Fibroblast of the aortic adventitia (primary cell): ENCODE results near the gene PIGO. TPM values are rescaled to one million over a fixed set of nuclear protein-coding genes. Genes with fewer than 3 reads are reported as not detected.

Experiments
- DNase-seq: peaks from one replicate; pipeline ENCODE4 v3.0.0-alpha.2; 2010; ENCODE audit warnings: low read depth
- H3K4me3 ChIP-seq: 2 replicates; pipeline ENCODE4 v1.5.1; 2011; ENCODE audit warnings: low read depth, mild to moderate bottlenecking, control low read depth, low read length, moderate library complexity
- CTCF ChIP-seq: IDR thresholded peaks from 2 replicates; pipeline ENCODE4 v1.5.1; 2011; ENCODE audit warnings: mild to moderate bottlenecking, low read length, control low read depth, inconsistent platforms; ENCODE audit not compliant: insufficient read depth
- total RNA-seq: library from RNA; depleted of rRNA; stranded (reverse); fragments of >200 nt; gene quantifications from 2 replicates; pipeline ENCODE4 v1.2.3, GENCODE V29; 2012; ENCODE audit warnings: low replicate concordance

PIGO gene
- total RNA-seq = 8.9 and 12.1 TPM in 2 replicates

- peak; percentile 75 for DNase-seq
- H3K4me3 ChIP-seq = peak within 1 kb of the TSS; percentile 100
- peak; percentile 93 for TF ChIP-seq CTCF
Observed at GRCh38 chr9:35096035-35096849, at the start of gene PIGO. Gene PIGO (minus strand): TSS chr9:35096591. CDS start chr9:35095565, 1,026 bp downstream.

GRCh38 chr9:35142037-35142436 lies 45.6 kb upstream of the PIGO start:
- H3K4me3 ChIP-seq = no peak overlapping the region
- DNase-seq = no peak
- no peak for TF ChIP-seq CTCF

- DNase-seq = no peak
- no peak overlapping the region for H3K4me3 ChIP-seq
- no peak for TF ChIP-seq CTCF
Observed at GRCh38 chr9:35140093-35140492, 43.7 kb upstream of the PIGO start.

GRCh38 chr9:35136866-35137265 lies 40.5 kb upstream of the PIGO start:
- no peak for TF ChIP-seq CTCF
- DNase-seq = peak; percentile 16
- H3K4me3 ChIP-seq = no peak overlapping the region

- no peak for TF ChIP-seq CTCF
- no peak for DNase-seq
- H3K4me3 ChIP-seq = no peak overlapping the region
Observed at GRCh38 chr9:35135988-35136387, 39.6 kb upstream of the PIGO start.

GRCh38 chr9:35134920-35135319 lies 38.5 kb upstream of the PIGO start:
- DNase-seq = no peak
- no peak overlapping the region for H3K4me3 ChIP-seq
- TF ChIP-seq CTCF = no peak
